ENCODE data around the gene LRRIQ4.

DNA sequence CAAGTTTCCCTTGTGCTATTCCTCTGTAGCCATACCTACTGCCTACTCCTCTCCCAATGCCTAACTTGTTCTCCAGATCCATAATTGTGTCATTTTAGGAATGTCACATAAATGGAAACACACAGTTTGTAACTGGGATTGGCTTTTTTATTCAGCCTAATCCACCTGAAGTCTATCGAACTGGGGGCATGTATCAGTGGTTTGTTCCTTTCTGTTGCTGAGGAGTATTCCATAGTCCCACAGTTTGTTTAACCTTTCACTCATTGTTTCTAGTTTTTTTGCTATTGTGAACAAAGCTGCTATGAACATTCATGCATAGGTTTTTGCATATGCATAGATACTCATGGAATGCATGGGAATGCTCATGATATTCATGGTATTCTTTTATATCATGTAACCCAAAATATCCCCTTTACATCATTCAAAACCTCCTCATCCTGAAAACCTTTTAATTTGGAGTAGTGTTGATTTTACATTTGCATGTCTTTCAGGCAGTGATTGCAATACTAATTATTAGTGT is 25.9 kb downstream of the LRRIQ4 start:
- TF ChIP-seq BACH2 (CRISPR knock-in tag; IDR thresholded peaks at IDR 0.05; ENCODE audit: borderline replicate concordance) (no peak), RARB (CRISPR knock-in tag; IDR thresholded peaks at IDR 0.05) (no peak), CSDC2 (CRISPR knock-in tag; IDR thresholded peaks at IDR 0.05) (no peak), ARNTL (CRISPR knock-in tag; IDR thresholded peaks at IDR 0.05; ENCODE audit: borderline replicate concordance, low read depth) (no peak), OSR1 (CRISPR knock-in tag; IDR thresholded peaks at IDR 0.05) (no peak), ZFP30 (CRISPR knock-in tag; IDR thresholded peaks at IDR 0.05) (no peak)
- TF ChIP-seq, protein P1, sequence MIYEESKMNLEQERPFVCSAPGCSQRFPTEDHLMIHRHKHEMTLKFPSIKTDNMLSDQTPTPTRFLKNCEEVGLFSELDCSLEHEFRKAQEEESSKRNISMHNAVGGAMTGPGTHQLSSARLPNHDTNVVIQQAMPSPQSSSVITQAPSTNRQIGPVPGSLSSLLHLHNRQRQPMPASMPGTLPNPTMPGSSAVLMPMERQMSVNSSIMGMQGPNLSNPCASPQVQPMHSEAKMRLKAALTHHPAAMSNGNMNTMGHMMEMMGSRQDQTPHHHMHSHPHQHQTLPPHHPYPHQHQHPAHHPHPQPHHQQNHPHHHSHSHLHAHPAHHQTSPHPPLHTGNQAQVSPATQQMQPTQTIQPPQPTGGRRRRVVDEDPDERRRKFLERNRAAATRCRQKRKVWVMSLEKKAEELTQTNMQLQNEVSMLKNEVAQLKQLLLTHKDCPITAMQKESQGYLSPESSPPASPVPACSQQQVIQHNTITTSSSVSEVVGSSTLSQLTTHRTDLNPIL (CRISPR knock-in tag; IDR thresholded peaks at IDR 0.05; ENCODE audit: low read depth), result no peak
- TF ChIP-seq, protein P2, sequence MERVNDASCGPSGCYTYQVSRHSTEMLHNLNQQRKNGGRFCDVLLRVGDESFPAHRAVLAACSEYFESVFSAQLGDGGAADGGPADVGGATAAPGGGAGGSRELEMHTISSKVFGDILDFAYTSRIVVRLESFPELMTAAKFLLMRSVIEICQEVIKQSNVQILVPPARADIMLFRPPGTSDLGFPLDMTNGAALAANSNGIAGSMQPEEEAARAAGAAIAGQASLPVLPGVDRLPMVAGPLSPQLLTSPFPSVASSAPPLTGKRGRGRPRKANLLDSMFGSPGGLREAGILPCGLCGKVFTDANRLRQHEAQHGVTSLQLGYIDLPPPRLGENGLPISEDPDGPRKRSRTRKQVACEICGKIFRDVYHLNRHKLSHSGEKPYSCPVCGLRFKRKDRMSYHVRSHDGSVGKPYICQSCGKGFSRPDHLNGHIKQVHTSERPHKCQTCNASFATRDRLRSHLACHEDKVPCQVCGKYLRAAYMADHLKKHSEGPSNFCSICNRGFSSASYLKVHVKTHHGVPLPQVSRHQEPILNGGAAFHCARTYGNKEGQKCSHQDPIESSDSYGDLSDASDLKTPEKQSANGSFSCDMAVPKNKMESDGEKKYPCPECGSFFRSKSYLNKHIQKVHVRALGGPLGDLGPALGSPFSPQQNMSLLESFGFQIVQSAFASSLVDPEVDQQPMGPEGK (CRISPR knock-in tag; IDR thresholded peaks at IDR 0.05; ENCODE audit: borderline replicate concordance), result no peak
